Kidney tubule cell (primary cell): ENCODE data around the gene CDC5L.
"Not testable (repeated sequence)": the region's sequence is repeated elsewhere in the genome, so short reads cannot be mapped to it uniquely, and the experiment has no call there.

Experiments
- DNase-seq: peaks from one replicate; pipeline ENCODE4 v3.0.0-alpha.2; 2018; ENCODE audit warnings: low spot score

Gene CDC5L

DNA sequence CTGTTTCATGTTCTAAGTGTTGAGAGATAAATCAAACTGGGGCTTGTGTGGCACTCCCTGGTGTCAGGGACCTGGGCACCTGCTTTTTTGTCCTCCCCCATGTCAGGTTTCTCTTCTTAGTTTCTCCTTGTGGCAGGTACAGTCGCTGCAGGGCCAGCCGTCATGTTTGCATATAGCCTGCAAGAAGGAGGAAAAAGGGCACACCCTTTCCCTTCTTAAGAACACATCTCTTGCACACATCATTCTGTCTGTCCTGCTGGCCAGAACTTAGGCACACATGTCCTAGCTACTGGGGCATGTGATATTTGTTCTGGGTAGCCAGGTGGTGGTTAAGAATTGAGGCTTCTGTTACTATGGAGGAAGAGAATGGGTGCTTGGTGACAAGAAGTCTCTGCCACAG, 27.9 kb downstream of the CDC5L start:
- no peak for DNase-seq

DNA sequence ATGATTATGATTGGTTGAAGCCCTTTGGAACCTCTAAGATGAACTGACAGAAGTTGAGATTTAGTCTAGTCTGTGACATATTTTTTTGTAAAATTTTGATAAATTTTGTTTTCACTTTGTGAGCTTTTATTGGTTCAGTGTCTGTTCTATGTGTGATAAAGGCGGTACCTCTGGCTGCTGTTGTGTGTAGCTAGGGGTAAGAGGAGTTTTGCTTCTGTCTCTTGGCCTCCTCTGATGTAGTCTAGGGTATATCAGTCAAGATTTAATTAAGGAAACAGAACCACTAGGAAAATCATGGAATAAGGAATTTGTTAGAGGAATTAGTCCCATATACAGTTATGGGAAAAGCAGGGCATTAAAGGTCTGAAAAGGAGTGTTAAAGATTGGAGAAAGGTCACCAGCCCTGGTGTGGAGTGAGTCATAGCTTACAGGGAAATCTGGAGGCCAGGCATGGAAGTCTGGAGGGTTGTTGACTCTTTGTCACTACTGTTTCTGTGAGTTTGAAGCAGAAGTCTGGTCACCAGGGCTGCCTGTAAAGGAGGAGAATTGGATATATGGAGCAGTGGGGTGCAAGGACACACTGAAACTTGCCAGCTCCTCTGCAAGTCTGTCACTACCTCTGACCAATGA, 28.5 kb downstream of the CDC5L start:
- peak; percentile 68 for DNase-seq

DNA sequence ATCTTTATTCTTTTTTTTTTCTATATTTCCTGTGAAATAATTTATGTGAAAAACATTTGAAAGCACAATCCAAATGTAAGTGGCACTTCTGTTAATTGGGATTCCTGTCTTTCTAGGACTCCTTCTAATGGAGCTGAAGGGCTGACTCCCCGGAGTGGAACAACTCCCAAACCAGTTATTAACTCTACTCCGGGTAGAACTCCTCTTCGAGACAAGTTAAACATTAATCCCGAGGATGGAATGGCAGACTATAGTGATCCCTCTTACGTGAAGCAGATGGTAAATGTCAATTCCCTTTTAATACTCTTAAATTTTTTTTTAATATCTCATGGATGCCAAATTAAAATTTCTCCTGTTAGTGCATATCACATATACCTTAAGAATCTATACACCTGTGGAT, 35.0 kb downstream of the CDC5L start:
- peak; percentile 52 for DNase-seq

DNA sequence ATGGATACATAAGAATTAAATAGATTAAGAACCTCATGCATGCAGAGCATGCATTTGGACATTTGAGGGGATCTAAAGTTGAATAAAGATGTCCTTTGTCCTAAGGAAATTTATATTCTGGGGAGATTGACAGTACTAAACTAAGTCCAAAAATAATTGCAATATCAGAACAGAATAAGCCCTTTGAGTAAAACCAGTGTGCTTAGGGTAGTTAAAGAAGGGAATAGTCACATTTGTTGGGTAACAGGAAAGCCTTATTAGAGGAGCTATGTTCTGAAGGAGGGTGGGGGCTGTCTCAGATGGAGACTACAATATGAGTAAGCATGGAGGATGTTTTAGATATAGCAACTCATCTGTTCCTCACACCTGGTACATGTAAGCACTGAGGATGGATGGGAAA, 35.8 kb downstream of the CDC5L start:
- no peak for DNase-seq

DNA sequence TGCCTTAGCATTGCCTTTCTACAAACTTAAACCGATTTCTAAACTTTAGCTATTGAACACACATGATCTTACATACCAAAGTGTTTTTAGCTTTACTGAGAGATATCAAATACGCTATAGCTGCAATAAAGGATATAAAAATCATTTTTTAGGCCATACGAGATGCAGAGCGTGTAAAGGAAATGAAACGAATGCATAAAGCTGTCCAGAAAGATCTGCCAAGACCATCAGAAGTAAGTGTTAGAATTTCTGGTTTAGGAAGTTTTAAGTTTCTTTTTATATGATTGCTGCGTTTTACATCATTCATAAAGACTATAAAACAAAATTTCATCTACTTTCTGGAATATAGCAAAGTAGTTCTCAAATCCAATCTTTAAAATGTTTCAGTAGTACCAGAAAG, 38.4 kb downstream of the CDC5L start:
- no peak for DNase-seq

DNA sequence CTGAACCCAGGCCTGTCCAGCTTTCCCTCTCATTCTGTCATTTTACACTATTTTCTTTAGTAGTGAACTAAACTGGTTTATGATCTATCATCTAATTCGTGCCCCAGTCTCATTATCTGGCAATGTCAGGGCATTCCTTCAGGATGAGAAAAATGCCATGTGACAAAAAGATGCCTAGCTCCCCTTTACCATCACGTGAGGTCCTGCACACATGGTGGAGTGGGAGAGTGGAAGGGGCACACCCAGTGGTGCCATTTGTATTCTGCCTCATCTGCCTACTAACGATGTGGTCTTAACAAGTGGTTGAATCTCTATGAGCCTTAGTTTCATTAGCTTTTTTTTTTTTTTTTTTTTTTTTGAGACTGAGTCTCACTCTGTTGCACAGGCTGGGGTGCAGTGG, 41.2 kb downstream of the CDC5L start:
- DNase-seq: no peak

DNA sequence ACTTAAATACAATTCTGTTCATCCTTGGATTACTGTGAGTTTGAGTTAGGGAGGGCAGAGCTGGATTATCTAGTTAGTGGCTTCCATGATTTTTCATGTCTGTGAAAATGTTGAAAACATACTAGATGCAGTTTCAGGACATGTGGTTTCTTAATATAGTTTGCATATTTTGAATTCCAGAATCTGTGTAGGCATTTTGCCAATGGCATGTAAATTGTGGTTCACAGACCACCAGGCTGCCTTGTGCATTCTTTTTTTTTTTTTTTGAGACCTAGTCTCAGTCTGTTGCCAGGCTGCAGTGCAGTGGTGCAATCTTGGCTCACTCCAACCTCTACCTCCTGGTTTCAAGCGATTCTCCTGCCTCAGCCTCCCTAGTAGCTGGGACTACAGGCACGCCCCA, 42.8 kb downstream of the CDC5L start:
- DNase-seq: no peak

DNA sequence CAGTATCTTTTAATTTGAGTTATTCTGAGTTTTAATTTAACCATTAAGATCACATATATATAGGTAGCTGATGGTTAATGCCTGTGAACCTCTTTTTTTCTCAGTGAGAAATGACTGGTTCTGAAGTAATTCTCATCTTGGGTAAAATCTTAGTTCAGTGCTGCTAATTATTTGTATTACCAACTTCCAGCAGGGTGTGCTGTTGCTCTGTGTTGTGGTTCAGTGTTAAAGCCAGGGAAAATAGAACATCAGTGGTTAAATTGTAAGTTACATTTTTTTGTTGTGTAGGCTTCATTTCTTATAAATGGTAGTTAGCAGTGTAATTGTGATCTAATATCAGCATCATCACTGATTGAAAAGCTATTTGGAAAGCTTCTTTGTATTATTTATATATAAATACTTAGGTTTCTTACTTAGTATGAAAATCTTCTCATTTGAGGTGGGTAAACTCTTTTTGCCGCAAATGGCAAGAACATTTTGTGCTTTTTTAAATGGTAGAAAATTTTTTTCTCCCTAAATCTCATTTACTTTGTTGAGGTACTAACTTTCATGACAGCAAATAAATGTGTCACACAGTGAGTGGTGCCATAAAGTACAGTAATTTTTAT, 43.7 kb downstream of the CDC5L start:
- peak; percentile 58 for DNase-seq

DNA sequence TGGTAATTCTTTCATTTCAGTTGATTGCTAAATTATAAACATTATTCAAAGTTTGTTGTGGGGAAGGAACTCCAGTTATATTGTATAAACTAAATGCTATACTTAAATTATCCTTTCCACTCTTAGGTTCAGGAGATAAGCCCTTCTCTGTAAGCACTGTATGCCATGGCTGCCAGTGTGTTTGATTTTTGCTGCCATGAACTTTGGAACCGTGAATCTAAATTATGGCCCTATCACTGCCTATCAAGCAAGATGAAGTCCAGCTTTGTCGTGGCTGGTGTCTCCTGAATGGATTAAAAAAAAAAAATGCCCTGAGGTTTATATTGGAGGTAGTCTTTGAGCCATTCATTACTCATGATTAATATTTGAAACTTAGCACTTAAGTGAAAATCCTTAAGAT, 44.7 kb downstream of the CDC5L start:
- DNase-seq: no peak

DNA sequence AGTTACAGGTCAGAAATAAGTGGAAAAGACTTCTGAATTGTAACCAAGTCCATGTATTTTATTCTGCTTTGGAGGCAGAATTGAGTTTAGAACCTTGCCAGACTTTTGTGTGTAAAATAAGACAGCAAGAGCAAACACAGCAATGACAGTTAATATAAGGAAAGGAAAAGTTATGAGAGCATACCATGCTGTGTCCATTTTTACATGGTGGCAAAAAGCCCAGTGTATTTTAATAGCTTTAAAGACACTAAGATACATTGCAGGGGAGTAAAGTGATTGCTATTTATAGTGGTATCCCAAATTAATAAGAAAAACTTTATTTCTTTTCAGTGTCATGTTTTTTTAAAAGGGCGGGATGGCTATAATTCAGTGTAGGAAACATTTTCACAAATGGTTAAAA, 45.2 kb downstream of the CDC5L start:
- DNase-seq: no peak

DNA sequence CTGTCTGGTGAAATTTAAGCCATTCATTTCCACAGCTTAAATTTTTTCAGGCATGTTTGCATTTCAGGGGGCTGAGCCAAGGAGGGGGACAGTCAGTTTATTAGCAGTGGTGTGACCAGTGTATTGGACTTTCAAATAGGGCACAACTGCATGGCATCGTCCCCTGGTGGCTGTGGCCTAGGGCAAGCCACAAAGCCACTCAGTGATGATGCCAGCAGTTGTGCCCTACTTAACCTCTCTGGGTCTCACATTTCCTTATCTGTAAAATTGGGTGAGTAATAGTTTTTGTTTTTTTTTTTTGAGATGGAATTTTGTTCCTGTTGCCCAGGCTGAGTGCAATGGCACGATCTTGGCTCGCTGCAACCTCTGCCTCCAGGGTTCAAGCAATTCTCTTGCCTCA, 48.0 kb downstream of the CDC5L start:
- DNase-seq: no peak

DNA sequence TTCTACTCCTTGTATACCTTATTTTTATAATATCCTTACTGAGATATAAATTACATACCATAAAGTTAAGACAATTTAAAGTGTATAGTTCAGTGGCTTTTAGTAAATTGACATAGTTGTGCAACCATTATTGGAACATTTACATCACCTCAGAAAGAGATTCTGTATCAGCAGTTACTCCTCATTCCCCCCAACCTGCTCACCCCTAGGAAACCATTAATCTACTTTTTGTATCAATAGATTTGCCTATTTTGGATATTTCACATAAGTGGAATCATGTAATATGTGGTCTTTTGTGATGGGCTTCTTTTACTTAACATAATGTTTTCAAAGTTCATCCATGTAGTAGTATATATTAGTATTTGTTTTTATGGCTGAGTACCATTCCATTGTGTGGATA, 51.3 kb downstream of the CDC5L start:
- no peak for DNase-seq

DNA sequence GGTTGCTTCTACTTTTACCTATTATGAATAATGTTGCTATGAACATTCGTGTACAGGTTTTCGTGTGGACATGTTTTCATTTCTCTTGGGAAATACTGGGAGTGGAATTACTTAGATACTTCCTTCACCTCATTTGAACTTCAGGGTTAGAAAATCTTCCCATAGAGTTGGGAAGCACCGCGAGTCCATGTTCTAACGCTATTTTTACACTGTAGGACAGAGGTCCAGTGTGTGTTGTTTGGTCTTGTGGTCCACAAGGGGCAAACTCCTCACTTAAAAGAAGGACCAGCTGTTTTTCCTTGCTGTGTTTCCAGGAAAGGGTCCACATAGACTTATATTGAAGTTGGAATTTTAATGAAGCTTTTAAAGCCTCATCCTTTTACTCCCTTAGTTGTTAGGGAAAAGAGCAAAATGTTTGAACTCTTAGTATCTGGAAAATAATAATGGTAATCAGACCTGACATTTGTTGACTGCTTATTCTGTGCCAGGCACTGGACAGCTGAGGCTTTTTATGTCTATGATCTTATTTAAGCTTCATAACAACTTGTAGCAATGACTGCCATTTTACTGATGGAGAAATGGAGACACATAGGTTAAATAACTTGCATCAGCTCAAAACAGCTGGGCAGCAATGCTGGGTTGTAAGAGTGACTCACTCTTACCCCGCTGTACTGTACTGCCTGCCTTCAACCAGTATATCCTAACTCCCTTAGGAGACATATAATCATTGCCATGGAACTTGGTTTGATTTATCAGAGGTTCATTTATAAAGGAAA, 52.0 kb downstream of the CDC5L start:
- DNase-seq: peak; percentile 23

DNA sequence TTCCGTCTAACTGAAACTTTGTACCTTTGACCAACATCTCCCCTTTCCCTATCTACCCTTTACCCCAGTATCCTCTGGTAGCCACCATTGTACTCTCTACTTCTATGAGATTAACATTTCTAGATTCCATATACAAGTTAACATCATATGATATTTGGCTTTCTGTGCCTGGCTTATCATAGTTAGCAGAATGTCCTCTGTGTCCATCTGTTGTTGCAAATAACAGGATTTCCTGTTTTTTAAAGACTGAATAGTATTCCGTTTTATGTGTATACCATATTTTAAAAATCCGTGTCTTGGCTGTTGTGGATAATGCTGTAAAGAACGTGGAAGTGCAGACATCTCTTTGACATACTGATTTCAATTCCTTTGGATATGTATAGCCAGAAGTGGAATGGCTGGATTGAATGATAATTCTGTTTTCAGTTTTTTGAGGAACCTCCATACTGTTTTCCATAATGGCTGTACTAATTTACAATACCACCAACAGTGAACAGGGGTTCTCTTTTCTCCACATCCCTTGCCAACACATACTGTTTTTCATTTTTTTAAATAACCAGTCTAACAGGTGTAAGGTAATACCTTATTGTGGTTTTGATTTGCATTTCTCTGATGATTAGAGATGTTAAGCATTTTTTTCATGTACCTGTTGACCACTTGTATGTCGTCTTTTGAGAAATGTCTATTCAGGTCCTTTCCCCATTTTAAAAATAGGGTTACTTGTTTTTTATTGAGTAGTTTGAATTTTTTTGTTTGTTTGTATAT, 53.8 kb downstream of the CDC5L start:
- no peak for DNase-seq

DNA sequence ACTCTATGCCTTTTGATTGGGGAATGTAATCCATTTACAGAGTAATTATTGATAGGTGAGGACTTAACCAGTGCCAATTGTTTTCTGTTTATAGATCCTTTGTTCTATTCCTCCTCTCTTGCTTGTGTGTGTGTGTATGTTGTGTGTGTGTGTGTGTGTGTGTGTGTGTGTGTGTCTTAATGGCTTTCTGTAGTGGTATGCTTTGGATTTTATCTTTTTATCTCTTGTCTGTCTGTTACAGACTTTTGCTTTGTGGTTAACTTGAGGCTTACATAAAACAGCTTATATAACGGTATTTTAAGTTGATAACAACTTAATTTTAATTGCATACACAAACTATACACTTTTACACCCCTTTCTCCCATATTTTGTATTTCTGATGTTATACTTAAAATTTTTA, 54.7 kb downstream of the CDC5L start:
- no peak for DNase-seq

DNA sequence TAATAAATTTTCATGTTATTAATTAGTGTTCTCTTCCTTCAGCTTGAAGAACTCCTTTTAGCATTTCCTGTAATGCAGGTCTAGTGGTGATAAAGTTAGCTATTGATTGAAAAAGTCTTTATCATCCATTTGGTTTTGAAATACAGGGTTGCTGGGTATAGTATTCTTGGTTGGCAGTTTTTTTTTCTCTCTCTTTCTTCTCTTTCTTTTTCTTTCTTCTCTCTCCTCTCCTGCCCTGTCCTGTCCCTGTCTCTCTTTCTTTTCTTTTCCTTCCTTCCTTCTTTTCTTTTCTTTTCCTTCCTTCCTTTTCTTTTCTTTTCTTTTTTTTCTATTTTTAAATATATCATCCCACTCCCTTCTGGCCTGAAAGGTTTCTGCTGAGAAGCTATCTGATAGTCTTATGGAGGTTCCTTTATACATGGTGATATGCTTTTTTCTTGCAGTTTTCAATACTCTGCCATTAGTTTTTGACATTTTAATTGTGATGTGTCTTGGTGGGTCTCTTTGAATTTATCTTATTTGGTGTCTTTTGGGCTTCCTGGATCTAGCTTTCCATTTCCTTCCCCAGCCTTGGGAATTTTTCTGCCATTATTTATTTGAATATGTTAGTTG, 55.4 kb downstream of the CDC5L start:
- no peak for DNase-seq

DNA sequence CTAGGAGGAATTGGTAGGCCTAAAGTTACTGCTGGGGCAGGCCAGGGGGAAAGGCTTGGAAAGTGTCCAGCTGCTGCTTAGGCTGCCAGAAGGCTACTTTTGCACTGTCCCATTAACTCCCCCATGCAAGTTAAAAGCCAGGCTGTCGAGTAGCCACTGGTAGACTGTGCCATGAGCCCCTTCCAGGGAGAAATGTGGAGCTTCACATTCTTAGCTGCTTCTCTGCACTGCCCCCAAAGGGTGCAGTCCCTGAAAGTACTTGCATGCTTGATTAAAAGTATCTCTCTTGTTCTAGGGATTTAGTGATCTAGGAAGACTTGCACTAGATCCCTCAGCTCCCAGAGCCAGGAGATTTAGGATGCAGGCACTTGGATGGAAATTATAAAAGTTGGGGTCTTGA, 57.3 kb downstream of the CDC5L start:
- no peak for DNase-seq

DNA sequence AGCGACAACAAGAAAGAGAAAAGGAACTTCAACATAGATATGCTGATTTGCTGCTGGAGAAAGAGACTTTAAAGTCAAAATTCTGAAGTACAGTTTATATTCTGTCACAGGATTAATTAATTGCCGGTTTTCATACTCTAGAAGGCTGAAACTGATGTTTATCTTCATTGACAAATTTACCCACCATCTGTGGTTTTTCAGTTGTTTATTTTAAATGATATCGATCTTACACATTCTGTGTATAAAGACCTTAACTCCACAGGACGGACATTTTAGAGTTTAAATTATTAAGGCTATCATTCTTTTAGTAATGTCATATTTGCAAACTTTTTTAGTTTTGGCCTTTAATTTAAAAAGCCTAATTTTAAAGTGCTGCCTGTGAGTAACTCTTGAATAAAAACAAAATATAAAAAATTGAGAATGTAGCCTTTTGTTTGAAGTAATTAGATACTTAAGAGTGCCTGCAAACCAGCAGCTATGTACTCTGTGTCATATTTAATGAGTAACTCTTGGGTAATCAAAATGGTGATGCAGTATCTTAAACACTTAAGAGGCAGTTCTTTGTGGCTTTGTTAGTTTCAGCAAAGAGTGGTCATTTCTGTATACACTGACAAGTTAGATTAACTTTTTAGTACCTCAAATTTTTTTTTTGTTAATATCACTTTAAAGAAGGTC, 59.3 kb downstream of the CDC5L start:
- DNase-seq: peak; percentile 76

DNA sequence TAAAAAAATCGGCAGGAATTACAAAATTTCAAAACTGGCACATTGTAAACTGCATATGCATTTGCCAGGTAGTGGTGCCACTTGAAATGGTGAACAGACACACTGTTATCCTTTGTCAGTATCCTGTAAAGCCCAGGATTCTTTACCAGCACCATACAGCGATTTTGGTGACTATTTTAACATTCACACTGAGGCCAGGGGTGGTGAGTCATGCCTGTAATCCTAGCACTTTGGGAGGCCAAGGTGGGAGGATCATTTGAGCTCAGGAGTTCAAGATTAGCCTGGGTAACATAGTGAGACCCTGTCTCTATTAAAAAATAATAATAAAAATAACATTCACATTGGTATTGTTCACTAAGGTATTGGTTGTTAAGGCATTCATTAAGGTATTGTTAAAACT, 61.7 kb downstream of the CDC5L start:
- DNase-seq: not testable (repeated sequence)

DNA sequence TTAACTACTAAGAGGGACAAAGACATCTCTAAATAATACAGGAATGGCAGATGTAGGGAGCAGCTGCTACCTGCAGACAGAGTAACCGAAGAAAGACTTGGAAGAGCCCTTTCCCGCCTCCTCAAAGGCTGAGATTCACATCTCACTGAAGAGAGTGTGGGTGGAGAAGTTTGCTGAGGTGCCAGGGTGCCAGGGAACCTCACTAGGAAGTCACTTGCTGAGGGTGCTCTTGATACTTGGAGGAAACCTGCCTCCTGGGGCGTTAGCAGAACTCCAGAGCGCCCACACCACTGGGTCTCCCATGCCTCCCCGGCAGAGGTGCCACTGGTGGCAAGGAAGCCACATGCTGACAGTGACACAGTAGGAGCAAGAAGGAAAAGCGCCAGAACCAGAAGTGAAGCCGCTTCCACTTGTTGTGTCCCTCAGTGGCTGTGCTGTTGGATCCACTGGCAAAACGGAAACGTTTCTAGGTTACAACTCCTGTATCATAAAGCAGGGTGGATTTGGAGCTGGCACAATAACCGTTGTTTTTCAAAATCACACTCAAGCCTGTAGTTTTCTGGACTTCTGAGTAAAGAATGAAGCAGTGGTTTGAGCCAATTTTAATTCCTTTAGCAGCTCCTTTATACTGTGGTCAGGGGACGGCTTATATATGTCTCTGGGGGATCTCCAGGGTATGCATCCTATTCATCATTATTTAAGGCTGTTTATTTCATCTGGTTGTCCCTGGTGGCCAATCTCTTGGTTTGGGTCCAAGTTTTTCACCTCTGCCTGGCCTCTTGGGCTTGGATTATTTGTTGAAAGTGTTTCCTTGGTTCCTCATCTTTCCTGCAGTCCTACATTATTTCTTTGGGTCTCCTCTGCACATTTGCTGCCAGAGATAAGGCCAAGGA, 64.5 kb downstream of the CDC5L start:
- DNase-seq: peak; percentile 71

DNA sequence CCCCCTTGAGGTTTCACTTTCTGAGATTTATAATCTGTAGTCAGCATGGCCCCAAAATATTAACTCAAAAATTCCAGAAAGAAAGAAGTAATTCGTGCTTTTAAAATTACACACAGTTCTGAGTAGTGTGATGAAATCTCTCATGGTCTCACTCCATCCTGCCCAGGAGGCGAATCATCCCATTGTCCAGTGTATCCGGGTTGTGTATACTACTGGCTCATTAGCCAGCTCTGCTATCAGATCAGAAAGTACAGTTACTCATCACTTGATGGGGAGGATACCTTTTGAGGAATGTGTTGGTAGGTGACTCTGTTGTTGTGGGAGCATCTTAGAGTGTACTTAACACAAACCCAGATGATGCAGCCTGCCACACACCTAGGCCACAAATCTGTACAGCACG, 65.2 kb downstream of the CDC5L start:
- DNase-seq: peak; percentile 97
